ENCODE measurements around the gene NAV3. TPM values are rescaled to one million over a fixed set of nuclear protein-coding genes. Genes with fewer than 3 reads are reported as not detected.

The NAV3 gene
- total RNA-seq, 1 donor from 2014 or later = 4.3 TPM

DNA sequence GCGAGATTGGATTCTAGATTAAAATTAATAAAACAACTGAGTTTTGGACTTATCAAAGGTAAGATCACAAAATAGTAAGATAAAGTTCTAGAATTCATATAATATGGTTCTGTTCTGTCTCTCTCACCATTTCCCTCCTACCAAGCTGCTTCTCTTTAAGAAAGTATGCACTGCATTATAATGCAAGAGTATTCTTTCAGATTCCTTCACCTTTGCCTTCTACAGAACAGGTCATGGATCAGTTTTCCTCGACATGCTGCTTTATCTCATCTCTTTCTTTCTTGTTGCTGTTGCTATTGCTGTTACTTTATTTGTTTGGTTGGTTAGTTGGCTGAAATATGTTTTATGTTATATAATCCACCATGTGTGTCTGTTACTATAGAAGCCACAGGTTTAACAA, 357.0 kb downstream of the NAV3 start:
- DNase-seq (ENCODE audit: low spot score) = no peak

DNA sequence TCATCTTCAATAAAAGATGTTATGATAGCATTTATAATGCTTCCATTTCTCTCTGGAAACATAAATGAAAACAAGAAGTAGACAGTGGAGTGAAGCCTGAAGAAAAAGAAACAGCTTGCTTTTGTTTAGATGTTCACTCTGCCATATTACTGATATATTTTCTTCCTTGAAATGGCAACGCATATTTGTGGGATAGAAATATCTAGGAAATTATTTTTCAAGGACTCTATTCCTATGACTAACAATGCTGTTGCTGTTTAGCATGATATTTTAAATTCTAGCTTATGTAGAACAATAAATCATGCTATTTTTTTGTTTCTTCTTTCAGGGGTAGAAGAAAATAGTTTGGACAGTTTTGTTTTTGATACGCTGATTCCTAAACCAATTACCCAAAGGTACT, 359.0 kb downstream of the NAV3 start:
- no peak for DNase-seq (ENCODE audit: low spot score)

DNA sequence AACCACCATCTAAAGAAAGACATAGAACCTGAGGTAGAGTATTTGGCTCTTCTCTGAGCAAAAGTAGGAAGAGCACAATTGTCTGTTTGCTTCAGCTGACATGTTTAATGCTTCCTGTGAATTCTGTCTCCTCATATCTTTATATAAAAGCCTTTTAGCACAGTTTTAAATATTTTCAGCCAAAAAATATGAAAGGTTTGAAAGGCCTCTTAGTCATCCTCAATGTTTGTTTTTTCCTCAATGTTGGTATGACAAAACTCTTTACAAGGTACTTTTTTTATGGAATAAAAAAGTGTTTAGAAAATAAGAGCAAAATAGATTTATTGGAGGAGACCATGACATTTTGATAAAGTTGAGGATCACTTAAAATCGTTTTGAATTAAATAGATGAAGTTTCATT, 360.9 kb downstream of the NAV3 start:
- no peak for DNase-seq (ENCODE audit: low spot score)

DNA sequence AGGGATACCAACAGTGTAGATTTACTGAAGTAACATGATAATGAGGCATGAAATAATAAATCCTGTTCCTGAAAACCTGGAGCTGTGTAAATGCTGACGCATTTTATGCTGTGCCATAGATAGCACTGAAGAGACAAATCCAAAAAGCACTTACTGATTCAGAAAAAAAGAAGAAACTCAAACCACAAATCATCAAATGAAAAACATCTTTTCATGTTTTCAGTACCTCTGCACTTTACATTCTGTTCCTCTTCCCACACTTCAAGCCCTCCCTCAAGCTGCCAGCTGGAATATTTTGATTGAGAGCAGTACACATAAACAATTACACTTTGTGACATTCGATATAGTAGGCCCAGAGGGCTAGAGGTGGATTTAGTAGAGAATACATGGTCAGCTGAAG, 362.3 kb downstream of the NAV3 start:
- DNase-seq (ENCODE audit: low spot score) = no peak

DNA sequence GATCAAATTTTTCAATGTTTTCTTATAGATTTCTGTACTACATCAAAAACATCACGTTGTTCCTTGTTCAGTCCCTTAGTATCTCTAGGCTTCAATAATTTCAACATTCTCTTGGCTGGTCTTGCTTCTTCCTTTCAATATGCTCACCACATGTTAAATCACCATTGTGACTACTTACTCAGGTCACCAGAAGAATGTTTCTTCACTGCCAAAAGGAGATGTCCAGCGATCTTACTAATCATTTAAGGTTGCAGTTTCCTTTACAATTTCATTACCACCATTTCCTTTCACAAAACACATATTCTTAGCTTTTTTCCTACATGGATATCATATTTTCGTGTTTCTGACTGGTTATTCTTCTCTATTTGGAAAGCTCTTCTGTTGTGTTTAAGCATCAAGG, 363.8 kb downstream of the NAV3 start:
- DNase-seq (ENCODE audit: low spot score) = no peak

DNA sequence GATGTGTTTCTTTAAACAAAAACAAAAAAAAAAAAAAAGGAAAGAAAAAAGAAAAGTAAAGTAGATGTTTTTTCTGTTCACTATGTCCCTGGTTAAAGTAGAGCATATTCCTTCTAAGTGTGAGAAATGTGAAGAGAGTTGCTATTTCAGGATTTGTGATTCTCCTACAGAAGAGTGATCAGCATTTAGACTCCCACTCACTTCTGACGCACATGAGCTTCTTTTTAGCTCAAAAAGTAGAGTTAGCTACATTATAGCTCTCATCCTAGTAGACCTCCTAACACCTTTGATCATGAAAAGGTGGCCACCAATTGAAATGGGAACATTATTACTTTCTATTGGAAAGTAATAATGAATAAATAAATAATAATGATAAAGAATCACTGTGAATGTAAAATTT, 368.2 kb downstream of the NAV3 start:
- no peak for DNase-seq (ENCODE audit: low spot score)

DNA sequence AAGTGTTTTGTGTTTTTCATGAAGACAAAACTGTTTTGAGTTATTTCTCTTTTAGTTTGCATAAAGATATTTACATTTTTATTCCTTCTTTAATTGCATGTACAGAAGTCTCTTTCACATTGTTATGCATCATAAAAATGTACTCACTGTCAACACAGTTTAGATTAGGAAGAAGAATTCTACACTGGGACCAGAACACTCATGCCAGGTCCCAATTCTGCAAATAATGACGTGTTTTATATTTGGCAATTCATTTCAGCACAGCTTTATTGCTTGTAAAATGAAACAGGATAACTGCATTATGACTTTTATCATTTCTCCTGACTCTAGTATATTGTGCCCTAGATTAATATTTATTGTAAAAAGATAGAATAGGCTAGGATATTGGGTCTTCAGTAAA, 369.2 kb downstream of the NAV3 start:
- DNase-seq (ENCODE audit: low spot score) = no peak

DNA sequence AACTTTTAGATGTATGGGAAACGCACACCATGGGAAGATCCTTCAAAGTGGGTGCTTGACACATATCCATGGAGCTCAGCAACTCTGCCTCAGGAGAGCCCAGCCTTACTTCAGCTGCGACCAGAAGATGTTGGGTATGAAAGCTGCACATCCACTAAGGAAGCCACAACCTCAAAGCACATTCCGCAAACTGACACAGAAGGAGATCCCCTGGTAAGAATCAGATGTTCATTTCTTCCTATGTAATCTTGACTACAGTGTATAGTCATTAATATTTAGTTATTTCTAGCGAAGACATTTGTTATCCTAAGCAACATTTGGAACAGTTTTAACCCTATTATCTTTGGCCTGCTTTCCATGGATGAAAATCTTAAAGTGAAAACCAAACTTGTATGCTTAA, 374.2 kb downstream of the NAV3 start:
- no peak for DNase-seq (ENCODE audit: low spot score)

DNA sequence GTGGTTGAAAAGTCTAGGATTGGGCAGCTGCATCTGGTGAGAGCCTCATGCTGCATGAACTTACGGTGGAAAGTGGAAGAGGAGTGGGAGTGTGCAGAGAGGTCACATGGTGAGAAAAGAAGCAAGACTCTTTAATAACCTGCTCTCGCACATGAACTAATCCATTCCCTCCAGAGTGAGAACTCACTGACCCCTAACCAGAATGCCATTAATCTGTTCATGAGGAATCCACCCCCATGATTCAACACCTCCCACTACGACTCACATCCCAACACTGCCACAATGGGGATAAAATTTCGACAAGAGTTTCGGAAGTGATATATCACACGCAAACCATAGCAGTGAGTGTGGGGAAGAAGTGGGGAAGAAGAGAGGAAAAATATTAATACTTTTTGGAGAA, 377.4 kb downstream of the NAV3 start:
- DNase-seq (ENCODE audit: low spot score) = no peak

DNA sequence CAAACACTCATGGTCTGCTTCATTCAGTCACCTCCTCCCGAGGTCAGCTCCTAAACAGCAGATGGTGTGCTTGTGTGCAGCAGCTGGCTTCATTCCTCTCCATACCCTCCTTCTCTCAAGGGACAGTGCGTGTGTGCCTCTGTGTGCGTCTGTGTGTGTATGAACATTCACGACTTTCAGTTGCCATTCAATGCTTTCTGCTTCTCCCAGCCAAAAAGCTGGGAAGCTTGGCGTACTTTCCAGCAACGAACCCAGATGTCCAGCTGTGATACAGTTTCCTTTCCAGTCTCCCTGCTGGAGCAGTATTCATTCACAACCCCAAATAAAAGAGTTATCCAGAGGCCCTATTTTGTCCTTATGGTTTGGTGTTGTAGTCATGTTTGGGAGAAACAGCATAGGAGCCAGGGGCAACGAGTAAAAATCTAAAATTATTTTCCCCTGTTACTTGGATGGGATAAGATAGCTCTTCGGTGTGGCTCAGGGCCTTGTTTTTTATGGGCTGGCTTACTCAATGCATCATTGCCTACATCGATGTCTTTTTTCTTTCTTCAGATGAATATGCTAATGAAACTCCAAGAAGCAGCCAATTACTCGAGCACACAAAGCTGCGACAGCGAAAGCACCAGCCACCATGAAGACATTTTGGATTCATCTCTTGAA, 379.3 kb downstream of the NAV3 start:
- DNase-seq (ENCODE audit: low spot score) = no peak

DNA sequence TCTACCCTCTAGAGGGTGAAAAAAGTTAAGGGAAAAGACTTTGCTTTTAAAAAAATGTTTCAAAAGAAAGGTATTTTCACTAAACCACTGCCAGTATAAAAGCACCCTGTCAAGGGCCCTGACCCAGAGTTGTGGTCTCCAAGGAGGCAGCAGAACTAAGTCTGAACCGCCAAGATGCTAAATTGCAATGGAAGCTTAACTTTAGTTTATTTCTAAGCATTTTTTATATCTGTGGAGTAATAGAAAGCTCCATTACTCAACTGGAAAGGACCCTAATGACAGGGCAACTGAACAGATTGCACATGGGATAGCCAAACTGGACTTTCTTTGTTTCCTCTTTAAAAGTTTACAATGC, 379.8 kb downstream of the NAV3 start:
- no peak for DNase-seq (ENCODE audit: low spot score)

DNA sequence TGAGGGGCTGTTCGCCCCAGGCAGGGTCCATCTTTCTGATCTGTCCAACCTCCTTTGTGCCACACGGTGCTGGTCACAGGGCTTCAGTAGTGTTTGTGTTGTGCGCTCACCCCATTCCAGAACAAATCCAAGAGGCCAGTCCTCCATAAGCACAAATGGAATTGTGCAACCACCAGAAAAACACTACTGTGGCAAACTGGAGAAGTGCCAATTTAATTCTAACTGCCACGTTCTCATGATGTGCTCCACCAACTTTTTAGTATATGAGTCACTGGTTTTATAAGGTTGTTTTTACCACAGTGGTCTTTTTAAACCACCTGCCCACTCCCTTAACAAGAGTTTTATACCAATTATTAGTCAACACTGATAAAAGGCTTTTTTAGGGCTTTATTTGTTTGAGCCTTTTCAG, 380.2 kb downstream of the NAV3 start:
- peak; percentile 18 for DNase-seq (ENCODE audit: low spot score)

DNA sequence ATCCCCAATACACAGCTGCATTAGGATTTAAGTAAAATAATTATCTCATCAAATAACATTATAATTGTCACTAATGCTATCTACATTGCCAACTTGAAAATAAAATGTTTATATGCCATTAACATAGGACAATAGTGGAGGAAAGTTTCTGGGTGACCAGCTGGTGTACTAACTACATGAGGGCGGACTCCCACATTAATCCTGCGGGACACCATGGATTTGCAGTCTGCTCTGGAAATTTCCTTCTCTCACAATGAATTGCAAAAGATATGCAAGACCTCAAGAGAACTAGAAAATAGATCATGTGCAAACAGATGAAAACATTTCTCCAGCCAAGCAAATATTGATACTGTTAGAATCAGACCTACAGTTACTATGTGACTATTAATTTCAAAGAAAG, 390.1 kb downstream of the NAV3 start:
- DNase-seq (ENCODE audit: low spot score) = no peak

DNA sequence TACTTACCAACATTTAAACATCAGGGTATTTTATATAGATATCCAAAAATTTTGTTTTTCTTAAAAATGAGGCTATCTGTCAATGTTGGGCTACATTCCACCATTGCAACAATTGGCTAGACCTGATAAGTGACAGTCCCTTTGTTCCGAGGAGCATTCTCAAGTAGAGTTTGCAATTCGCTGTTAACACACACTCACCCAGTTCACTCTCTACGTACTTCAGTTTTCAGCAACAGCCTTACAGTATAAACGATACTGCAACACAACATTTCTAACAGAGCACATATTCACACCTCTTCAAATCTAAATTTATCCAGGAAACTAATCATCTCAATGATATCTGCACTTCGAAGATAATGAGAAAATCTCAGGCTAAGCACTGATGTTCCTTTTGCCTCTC, 393.5 kb downstream of the NAV3 start:
- no peak for DNase-seq (ENCODE audit: low spot score)

DNA sequence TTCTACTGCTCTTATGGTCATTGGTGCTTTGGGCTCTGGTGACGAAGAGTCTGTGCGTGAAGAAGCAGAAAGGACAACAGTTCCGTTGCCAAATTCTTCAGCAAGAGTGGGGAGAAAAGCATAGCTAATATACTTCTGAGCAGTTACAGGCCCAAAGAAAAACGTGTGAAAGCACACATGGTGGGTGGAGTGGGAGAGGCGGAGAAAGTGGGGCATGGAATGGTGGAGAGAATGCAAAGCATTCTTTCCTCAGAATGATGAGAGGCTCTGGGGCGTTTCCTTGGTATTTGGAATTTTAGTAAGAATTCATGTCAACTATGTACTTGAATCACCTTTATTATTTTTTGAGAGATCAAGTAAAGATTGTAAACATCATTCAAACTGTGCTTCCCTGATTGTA, 396.1 kb downstream of the NAV3 start:
- no peak for DNase-seq (ENCODE audit: low spot score)

DNA sequence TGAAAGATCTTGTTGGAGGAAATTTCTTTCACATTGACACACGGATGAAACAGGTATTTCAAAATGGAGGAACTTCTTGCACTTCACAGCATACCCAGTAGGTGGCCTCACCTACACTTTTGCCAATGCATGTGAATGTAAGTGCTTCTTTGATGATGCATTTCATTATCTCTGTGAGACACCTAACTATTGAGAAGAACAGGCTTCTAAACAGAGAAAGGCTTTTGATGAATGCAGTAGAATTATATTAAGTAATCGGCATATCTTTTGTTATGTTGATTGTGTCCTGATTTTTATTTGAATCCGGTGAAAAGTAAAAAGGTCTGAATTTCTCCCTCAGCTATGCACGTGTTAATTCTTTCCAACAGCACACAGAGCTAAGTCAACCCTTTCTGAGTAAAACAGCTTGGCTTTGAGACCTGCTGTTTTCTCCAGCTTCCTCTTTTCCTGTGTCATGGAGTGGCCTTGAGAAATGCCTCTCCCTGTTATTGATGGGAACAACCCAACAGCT, 399.0 kb downstream of the NAV3 start:
- no peak for DNase-seq (ENCODE audit: low spot score)

DNA sequence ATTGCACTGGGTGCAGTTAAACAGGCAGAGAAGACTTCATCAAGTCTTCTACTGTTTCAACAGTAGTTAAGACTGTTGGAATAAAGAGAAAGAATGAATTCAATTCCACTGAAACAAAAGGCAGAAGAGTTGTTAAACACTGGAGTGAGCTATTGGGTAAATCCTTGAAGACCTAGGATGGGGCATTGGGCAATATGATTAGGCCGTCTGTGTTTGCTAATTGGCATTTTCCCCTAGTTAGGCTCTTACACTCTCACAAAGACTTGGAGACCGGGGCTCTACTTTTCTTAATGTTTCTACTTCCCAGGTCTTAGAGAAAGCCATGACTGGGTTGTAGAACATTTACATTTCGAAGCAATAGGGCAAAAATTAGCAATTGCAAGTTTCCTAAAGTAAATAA, 402.1 kb downstream of the NAV3 start:
- DNase-seq (ENCODE audit: low spot score) = no peak

DNA sequence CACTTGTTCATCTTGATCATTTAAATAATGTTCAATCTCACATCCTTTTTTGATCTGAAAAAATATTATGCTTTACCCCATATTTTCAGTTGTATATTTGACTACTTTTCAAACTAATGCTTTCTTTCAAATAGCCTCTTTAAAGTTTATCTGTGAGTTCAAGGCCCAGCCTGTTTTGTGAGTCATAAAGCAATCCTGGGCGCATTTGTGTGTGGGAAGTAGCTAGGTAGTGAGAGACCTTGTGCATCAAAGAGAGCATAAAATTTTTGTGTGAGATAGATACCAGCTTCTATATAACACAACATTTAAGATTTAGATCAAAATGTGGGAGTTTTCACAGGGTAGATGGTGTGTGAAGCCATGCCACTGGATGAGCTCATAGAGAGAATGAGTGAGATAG, 405.6 kb downstream of the NAV3 start:
- no peak for DNase-seq (ENCODE audit: low spot score)

DNA sequence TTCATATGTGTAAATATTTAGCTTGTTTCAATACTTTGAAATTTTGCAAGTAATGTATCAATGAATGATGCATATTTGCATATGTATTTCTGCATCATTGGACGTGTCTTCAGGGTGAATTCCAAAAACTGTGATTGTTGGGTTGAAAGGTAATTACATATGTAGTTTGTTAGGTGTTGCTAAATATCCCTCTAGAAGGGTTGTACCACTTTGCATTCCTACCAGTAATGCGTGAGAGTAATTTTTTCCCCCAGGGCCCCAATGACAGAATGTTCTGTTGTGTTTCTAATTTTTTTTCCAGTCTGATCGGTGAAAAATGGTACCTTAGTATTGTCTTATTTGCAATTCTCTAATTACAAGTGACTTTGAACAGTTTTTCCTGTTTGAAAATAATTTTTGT, 408.9 kb downstream of the NAV3 start:
- DNase-seq (ENCODE audit: low spot score) = no peak

DNA sequence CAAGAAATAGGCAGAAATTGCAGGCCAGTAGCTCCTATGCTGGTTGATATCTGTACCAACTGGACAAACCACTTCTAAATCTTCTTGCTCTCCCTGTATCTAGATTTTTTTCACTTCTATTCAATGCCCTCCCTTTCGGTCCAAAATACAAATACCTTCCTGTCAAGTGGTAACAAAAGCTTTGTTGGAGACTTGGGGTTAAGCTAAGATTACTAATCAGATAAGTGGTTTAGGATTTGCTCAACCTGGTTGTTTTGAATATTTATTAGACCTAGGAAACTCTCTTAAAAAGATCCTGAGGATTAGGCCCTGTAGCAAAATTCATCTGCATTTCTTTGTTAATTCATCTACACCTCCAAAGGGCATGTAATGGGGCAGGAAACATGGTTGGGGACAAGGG, 410.1 kb downstream of the NAV3 start:
- no peak for DNase-seq (ENCODE audit: low spot score)

DNA sequence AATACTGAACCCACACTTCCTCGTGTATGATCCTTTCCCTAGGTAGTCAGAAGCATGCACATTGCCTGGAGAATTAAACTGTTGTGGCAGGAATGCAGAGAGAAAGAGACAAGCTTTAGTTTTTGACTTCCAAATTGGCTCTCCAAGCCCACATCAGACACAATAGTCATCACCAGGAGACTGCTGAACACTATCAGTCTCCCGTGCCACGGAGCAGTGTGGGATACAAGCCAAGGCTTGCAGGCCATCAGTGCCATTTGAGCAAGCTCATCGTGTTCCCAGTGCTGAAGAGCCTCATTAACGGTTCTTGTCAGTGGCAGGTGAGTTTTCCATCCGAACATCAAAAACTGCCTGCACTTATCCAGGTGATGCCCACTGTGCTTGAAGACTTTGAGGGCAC, 410.8 kb downstream of the NAV3 start:
- no peak for DNase-seq (ENCODE audit: low spot score)

DNA sequence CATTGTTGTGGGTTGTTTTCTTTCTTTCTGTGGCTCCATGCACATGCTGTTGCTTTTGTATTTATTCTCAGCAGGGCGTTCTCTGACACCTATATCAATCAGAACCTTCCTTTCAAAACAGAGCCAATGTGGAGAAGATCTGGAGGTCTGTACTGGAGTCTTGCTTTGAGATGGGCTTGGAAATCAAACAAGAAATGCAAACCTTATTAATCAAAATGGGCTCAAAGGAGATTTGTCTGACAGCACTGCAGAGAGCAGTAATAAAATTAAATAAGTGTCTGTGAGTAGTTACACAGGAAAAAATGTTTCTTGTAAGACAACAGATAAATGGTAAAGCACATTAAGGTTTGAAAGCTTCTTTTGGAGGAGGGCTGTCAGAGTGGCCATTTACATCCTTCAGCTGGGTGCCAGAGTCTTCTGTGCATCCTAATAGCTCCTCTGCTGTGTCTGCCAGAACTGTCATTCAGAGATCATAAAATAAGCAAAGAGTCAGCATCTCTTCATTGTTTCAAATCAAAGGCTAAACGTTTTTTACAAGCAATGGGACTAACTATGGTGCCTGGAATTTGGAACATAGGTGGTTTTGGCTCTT, 414.3 kb downstream of the NAV3 start:
- DNase-seq (ENCODE audit: low spot score) = peak; percentile 40

DNA sequence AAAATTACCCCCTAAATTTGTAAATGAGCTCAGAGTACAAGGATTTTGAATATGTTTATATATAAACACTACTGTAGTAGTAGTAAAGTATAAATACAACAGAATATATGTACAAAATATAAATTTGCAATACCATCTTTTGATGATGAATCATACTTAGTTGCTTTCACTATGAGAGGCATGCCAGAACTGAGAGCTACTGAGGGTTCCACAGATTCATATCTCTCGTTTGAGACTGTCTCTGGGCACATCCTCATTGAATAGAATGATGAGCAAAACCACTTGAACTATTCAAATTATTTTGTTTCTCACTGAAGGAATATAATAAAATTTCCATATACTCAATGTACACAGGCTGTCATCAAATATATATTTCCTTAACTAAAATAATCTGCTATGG, 417.6 kb downstream of the NAV3 start:
- no peak for DNase-seq (ENCODE audit: low spot score)

DNA sequence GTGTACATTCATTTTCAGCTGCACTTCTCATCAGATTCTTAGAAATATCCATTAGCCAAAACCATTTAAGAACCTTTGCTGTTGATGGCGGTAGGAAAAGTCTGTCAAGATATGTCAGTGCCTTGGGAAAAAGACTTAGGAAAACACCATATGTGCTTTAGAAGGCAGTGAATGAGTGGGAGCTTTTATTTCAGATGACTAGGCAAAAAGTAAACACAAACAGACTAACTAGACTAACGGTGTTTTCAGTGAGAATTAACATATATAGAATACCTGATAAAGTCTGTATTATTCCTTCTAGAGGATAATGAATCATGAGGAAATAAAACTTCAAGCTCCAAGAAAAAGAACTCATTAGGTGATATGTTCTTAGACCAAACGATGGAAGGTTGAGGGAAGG, 418.9 kb downstream of the NAV3 start:
- no peak for DNase-seq (ENCODE audit: low spot score)

Data from umbilical cord (tissue), 2 donors.